C4-2B (cell line): ENCODE data around the gene EMP2.

Experiments
- CTCF ChIP-seq: fragments of 450-650 bp; conservative IDR thresholded peaks from 2 replicates; pipeline ENCODE4 v1.5.1; 2017; ENCODE audit warnings: mild to moderate bottlenecking
- ZFX ChIP-seq: fragments of 450-650 bp; IDR thresholded peaks from 2 replicates; pipeline ENCODE4 v1.6.1; 2017

DNA sequence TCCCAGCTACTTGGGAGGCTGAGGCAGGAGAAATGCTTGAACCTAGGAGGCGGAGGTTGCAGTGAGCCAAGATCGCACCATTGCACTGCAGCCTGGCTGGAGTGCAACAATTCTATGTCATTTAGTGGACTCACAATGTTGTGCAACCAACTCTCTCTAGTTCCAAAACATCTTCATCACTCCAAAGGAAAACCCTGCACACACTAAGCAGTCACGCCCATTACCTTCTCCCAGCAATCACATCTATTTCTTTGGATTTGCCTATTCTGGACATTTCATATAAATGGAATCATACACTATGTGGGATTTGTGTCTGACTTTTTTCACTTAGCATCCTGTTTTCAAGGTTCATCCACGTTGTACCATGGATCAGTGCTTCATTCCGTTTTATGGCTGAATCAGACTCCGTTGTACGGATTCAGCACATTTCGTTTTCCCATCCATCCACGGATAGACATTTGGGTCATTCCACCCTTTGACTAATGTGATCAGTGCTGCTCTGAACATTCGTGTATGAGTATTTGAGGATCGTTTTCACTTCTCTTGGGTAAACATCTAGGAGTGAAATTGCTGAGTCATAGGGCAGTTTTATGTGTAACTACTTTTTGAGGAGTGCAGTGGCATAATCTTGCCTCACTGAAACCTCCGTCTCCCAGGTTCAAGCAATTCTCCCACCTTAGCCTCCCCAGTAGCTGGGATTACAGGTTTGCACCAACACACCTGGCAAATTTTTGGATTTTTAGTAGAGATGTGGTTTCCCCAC lies 45.4 kb upstream of the EMP2 start:
- TF ChIP-seq CTCF (no peak), ZFX (no peak)
